ENCODE data around the gene IL36RN.

Gene IL36RN

DNA sequence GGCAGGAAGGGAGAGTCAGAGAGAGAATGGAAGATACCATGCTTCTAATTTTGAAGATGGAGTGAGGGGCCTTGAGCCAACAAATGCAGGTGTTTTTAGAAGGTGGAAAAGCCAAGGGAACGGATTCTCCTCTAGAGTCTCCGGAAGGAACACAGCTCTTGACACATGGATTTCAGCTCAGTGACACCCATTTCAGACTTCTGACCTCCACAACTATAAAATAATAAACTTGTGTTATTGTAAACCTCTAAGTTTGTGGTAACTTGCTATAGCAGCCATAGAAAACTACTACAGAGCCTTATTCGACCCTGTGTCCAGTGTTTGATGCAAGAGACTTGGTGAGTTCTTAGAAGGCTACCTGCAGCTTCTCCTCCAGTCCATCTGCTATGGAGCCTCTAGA lies 16.6 kb downstream of the IL36RN start:
- ChIA-PET CTCF (no interaction called here), POLR2A (no interaction called here)
- DNase-seq (ENCODE audit: extremely low spot score): no peak
- no peak for TF ChIP-seq ELF4 (IDR thresholded peaks at IDR 0.05)
- TF ChIP-seq, protein P1, sequence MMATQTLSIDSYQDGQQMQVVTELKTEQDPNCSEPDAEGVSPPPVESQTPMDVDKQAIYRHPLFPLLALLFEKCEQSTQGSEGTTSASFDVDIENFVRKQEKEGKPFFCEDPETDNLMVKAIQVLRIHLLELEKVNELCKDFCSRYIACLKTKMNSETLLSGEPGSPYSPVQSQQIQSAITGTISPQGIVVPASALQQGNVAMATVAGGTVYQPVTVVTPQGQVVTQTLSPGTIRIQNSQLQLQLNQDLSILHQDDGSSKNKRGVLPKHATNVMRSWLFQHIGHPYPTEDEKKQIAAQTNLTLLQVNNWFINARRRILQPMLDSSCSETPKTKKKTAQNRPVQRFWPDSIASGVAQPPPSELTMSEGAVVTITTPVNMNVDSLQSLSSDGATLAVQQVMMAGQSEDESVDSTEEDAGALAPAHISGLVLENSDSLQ (IDR thresholded peaks at IDR 0.05): no peak
- TF ChIP-seq ZNF384 (IDR thresholded peaks at IDR 0.05): no peak
- no peak for TF ChIP-seq LEF1 (IDR thresholded peaks at IDR 0.05; ENCODE audit: borderline replicate concordance)
- TF ChIP-seq L3MBTL2 (conservative IDR thresholded peaks at IDR 0.05): no peak
- no peak for TF ChIP-seq NFRKB (IDR thresholded peaks at IDR 0.05)
- no peak for TF ChIP-seq FOXK2 (IDR thresholded peaks at IDR 0.05)
- no peak for TF ChIP-seq ARNT (IDR thresholded peaks at IDR 0.05)
- TF ChIP-seq FOXA1 (IDR thresholded peaks at IDR 0.05): no peak
- no peak for TF ChIP-seq FOXM1 (IDR thresholded peaks at IDR 0.05; ENCODE audit: borderline replicate concordance)
- no peak for TF ChIP-seq TARDBP (IDR thresholded peaks at IDR 0.05)
- no peak for TF ChIP-seq CTBP1 (IDR thresholded peaks at IDR 0.05; ENCODE audit: borderline replicate concordance)
- TF ChIP-seq BHLHE40 (IDR thresholded peaks at IDR 0.05; ENCODE audit: borderline replicate concordance): no peak
- TF ChIP-seq SP1 (IDR thresholded peaks at IDR 0.05): no peak
- TF ChIP-seq HDGF (IDR thresholded peaks at IDR 0.05; ENCODE audit: borderline replicate concordance): no peak
- TF ChIP-seq SUZ12 (IDR thresholded peaks at IDR 0.05): no peak

DNA sequence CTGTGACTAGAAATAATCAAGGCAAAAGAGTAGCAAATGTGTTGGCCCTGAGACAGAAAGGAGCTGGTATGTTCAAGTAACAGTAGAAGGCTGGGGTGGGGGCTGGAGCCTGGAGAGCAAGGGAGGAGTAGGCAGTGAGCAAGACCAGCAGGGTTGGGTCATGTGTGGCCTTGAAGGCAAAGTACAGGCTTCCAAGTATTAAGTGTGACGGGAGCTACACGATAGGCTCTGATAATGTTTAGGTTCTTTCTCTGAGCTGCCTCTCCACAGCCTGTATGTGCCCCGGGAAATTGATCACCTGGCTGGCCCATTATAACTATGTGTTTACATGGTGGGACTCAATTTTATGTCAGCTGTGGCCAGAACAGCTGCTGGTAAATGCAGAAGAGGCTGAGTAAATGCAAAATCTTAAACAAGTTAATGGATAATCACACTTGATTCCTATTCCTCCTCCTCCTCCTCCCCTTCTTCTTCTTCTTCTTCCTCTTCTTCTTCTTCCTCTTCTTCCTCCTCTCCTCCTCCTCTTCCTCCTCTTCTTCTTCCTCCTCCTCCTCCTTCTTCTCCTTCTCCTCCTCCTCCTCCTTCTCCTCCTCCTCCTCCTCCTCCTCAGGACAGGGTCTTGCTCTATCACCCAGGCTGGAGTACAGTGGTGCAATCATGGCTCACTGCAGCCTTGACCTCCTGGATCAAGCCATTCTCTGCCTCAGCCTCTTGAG lies 18.1 kb downstream of the IL36RN start:
- ChIA-PET POLR2A (interaction anchor here (1.2 kb wide), 1 partner anchor 122 kb away, joined by 3 read pairs; no protein-coding TSS in a partner anchor), CTCF (interaction anchor here (0.6 kb wide), 1 partner anchor 42 kb away, joined by 3 read pairs; no protein-coding TSS in a partner anchor)

DNA sequence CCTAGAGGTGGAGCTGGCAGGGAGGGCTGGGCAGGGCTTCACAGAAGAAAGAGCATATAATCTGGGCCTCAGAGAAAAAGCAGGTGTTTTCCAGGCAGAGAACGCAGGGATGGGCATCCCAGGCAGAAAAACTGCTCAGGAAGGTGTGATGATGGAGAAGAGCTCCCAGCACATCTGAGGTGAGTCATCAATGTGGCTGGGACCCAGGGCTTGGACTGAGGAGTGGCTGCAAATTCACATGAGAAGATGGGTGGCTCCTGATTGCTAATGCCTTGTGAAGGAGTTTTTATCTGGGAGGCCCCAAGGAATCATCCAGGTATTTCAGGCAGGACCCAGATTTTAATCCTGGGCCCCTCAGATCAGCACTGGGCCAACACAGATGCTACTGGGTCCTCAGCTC lies 18.9 kb downstream of the IL36RN start:
- CTCF ChIA-PET: interaction anchor here (0.9 kb wide), 1 partner anchor 121 kb away, joined by 4 read pairs; no protein-coding TSS in a partner anchor
- no peak for DNase-seq (ENCODE audit: extremely low spot score)
- POLR2A ChIA-PET: interaction anchor here (1.2 kb wide), 1 partner anchor 121 kb away, joined by 3 read pairs; no protein-coding TSS in a partner anchor
- no peak for TF ChIP-seq L3MBTL2 (conservative IDR thresholded peaks at IDR 0.05)
- TF ChIP-seq BHLHE40 (IDR thresholded peaks at IDR 0.05; ENCODE audit: borderline replicate concordance): no peak
- TF ChIP-seq ZNF384 (IDR thresholded peaks at IDR 0.05): no peak
- no peak for TF ChIP-seq NFRKB (IDR thresholded peaks at IDR 0.05)
- TF ChIP-seq SUZ12 (IDR thresholded peaks at IDR 0.05): no peak
- no peak for TF ChIP-seq ARNT (IDR thresholded peaks at IDR 0.05)
- no peak for TF ChIP-seq CTBP1 (IDR thresholded peaks at IDR 0.05; ENCODE audit: borderline replicate concordance)
- no peak for TF ChIP-seq HDGF (IDR thresholded peaks at IDR 0.05; ENCODE audit: borderline replicate concordance)
- TF ChIP-seq FOXK2 (IDR thresholded peaks at IDR 0.05): no peak
- no peak for TF ChIP-seq TARDBP (IDR thresholded peaks at IDR 0.05)
- TF ChIP-seq FOXM1 (IDR thresholded peaks at IDR 0.05; ENCODE audit: borderline replicate concordance): no peak
- no peak for TF ChIP-seq FOXA1 (IDR thresholded peaks at IDR 0.05)
- TF ChIP-seq LEF1 (IDR thresholded peaks at IDR 0.05; ENCODE audit: borderline replicate concordance): no peak
- no peak for TF ChIP-seq SP1 (IDR thresholded peaks at IDR 0.05)
- TF ChIP-seq, protein P1 (IDR thresholded peaks at IDR 0.05): no peak
- TF ChIP-seq ELF4 (IDR thresholded peaks at IDR 0.05): no peak

More for the DNA sequence above, 18.1 kb downstream of the IL36RN start:
- DNase-seq (ENCODE audit: extremely low spot score): no peak
- TF ChIP-seq SUZ12 (IDR thresholded peaks at IDR 0.05) (no peak), ELF4 (IDR thresholded peaks at IDR 0.05) (no peak), FOXA1 (IDR thresholded peaks at IDR 0.05) (no peak), CTBP1 (IDR thresholded peaks at IDR 0.05; ENCODE audit: borderline replicate concordance) (no peak), FOXM1 (IDR thresholded peaks at IDR 0.05; ENCODE audit: borderline replicate concordance) (no peak), TARDBP (IDR thresholded peaks at IDR 0.05) (no peak), LEF1 (IDR thresholded peaks at IDR 0.05; ENCODE audit: borderline replicate concordance) (no peak), L3MBTL2 (conservative IDR thresholded peaks at IDR 0.05) (no peak), SP1 (IDR thresholded peaks at IDR 0.05) (no peak), FOXK2 (IDR thresholded peaks at IDR 0.05) (no peak), NFRKB (IDR thresholded peaks at IDR 0.05) (no peak), ZNF384 (IDR thresholded peaks at IDR 0.05) (no peak), ARNT (IDR thresholded peaks at IDR 0.05) (no peak), HDGF (IDR thresholded peaks at IDR 0.05; ENCODE audit: borderline replicate concordance) (no peak), BHLHE40 (IDR thresholded peaks at IDR 0.05; ENCODE audit: borderline replicate concordance) (no peak)
- TF ChIP-seq, protein P1 (IDR thresholded peaks at IDR 0.05): no peak

DNA sequence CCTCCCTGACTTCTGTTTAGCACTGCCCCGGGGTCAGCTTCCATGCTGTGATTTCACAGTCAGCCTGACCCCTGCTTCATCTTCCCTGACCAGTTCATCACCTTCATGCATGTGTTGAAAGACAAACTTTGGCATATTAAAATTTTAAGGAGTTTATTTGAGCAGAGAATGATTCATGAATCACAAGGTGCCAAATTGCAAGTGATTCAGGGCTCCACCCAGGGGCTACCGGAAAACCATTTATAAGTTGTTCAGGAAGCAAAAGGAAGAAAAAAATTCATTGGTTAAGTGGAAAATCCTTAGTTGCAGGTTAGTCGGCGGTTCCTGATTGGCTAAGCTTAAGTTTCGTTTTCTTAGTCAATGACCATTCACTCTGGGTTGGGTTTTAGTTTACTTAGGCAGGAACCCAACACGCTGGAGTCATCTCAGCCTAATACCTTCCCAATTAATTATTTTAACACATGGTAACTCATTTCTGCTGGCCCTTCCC lies 19.4 kb downstream of the IL36RN start:
- DNase-seq (ENCODE audit: extremely low spot score): no peak
- ChIA-PET CTCF (interaction anchor here (0.9 kb wide), 1 partner anchor 121 kb away, joined by 4 read pairs; no protein-coding TSS in a partner anchor), POLR2A (interaction anchor here (1.2 kb wide), 1 partner anchor 121 kb away, joined by 3 read pairs; no protein-coding TSS in a partner anchor)
- TF ChIP-seq SUZ12 (IDR thresholded peaks at IDR 0.05) (no peak), FOXM1 (IDR thresholded peaks at IDR 0.05; ENCODE audit: borderline replicate concordance) (no peak), ARNT (IDR thresholded peaks at IDR 0.05) (no peak), BHLHE40 (IDR thresholded peaks at IDR 0.05; ENCODE audit: borderline replicate concordance) (no peak), FOXA1 (IDR thresholded peaks at IDR 0.05) (no peak), CTBP1 (IDR thresholded peaks at IDR 0.05; ENCODE audit: borderline replicate concordance) (no peak)
- TF ChIP-seq, protein P1 (IDR thresholded peaks at IDR 0.05): no peak

DNA sequence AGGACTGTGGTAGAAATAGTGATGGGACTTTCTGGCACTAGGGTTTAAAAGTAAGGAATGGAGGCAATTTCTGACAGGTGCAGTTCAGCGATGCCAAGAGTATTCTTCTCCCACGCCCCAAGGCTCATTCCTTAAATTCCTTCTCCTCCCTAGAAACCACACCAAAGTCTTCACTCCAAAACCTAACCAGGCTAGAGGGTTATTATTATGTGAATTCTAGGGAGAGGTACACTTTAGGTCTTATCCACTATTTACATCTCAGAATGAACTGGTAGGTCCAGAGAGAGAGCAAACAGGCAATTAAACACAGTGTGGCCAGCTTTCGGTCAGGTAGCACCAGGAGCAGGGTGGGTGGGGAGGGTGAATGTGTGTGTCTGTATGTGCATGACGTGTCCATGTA lies 20.1 kb downstream of the IL36RN start:
- no peak for TF ChIP-seq CTBP1 (IDR thresholded peaks at IDR 0.05; ENCODE audit: borderline replicate concordance)
- ChIA-PET POLR2A (interaction anchor here (1.9 kb wide), 1 partner anchor 120 kb away, joined by 8 read pairs; no protein-coding TSS in a partner anchor), CTCF (interaction anchor here (0.6 to 2.3 kb wide), 9 partner anchors 11 to 125 kb away, joined by 3 to 31 read pairs (median 6); partner anchors contain the start of gene IL1F10)
- no peak for DNase-seq (ENCODE audit: extremely low spot score)

Measured in HEK293T (cell line).